CD8-positive, alpha-beta memory T cell (primary cell): ENCODE measurements around the gene EIF2B5. TPM values are rescaled to one million over a fixed set of nuclear protein-coding genes. Genes with fewer than 3 reads are reported as not detected.

Source experiments
- CTCF ChIA-PET: fragments of 350-600 bp; sonication (Branson Sonifier 250); formaldehyde crosslinking; loops from one replicate; lab custom pipeline; 2021; ENCODE audit warnings: antibody characterized with exemption; lab: Charles Lee
- POLR2A ChIA-PET: fragments of 350-600 bp; sonication (Branson Sonifier 250); formaldehyde crosslinking; loops from one replicate; lab custom pipeline; 2021; ENCODE audit warnings: antibody characterized with exemption; lab: Charles Lee
- DNase-seq, 5 donors: peaks; one replicate each; pipeline versions ENCODE4 v3.0.0 to v3.0.0-alpha.2; 2020 to 2022; ENCODE audit warnings: mixed read lengths in 1 of 5
- H3K27ac ChIP-seq: one replicate; pipeline ENCODE4 v1.7.0; 2013; ENCODE audit warnings: low read depth, mild to moderate bottlenecking, low read length, moderate library complexity
- H3K27me3 ChIP-seq: 2 replicates; pipeline ENCODE4 v1.7.0; 2013; ENCODE audit warnings: low read length, mild to moderate bottlenecking; ENCODE audit not compliant: insufficient read depth, poor library complexity, severe bottlenecking
- H3K36me3 ChIP-seq: 2 replicates; pipeline ENCODE4 v1.7.0; 2013; ENCODE audit warnings: mild to moderate bottlenecking, low read length, moderate library complexity; ENCODE audit not compliant: insufficient read depth
- H3K4me1 ChIP-seq: 2 replicates; pipeline ENCODE4 v1.7.0; 2013; ENCODE audit warnings: mild to moderate bottlenecking, low read length, moderate library complexity; ENCODE audit not compliant: insufficient read depth
- H3K4me3 ChIP-seq: 2 replicates; pipeline ENCODE4 v1.7.0; 2013; ENCODE audit warnings: mild to moderate bottlenecking, low read length
- H3K9me3 ChIP-seq: 2 replicates; pipeline ENCODE4 v1.7.0; 2013; ENCODE audit warnings: mild to moderate bottlenecking, low read length
- H3K27ac Mint-ChIP-seq, 8 donors: one replicate each; pipeline ENCODE4 v1.8.0; 2020 to 2021; ENCODE audit warnings: mixed read lengths in 8 of 8, mild to moderate bottlenecking in 6 of 8, inconsistent platforms in 3 of 8, moderate library complexity in 3 of 8
- H3K27me3 Mint-ChIP-seq, 2 donors: one replicate each; pipeline ENCODE4 v1.8.0; 2020 to 2021; ENCODE audit warnings: mixed read lengths in 2 of 2, mild to moderate bottlenecking in 1 of 2, moderate library complexity in 1 of 2
- H3K36me3 Mint-ChIP-seq, 3 donors: one replicate each; pipeline ENCODE4 v1.8.0; 2020 to 2021; ENCODE audit warnings: mixed read lengths in 3 of 3, inconsistent platforms in 1 of 3, mild to moderate bottlenecking in 1 of 3
- H3K4me1 Mint-ChIP-seq, 3 donors: one replicate each; pipeline ENCODE4 v1.8.0; 2020 to 2021; ENCODE audit warnings: mixed read lengths in 3 of 3, inconsistent platforms in 1 of 3, mild to moderate bottlenecking in 1 of 3
- H3K4me3 Mint-ChIP-seq, 7 donors: one replicate each; pipeline ENCODE4 v1.8.0; 2020 to 2021; ENCODE audit warnings: mixed read lengths in 7 of 7, mild to moderate bottlenecking in 6 of 7, moderate library complexity in 4 of 7, inconsistent platforms in 2 of 7
- H3K9me3 Mint-ChIP-seq, 5 donors: one replicate each; pipeline ENCODE4 v1.8.0; 2020 to 2022; ENCODE audit warnings: mixed read lengths in 5 of 5, mild to moderate bottlenecking in 3 of 5, moderate library complexity in 2 of 5, inconsistent platforms in 1 of 5
- polyA plus RNA-seq: library from polyadenylated mRNA; unstranded; fragments of 300-500 nt; fragmentation: Illumina TruSeq; gene quantifications from one replicate; pipeline ENCODE4 v1.2.3, GENCODE V29; 2021
- total RNA-seq, 2 experiments: library from RNA; stranded (reverse); gene quantifications; one replicate each; pipeline ENCODE4 v1.2.3, GENCODE V29; 2021

EIF2B5 gene
- total and polyA plus RNA-seq, 3 experiments from 2014 or later = 51.6 to 83.9 (median 74.8) TPM

GRCh38 chr3:184178521-184179138, 43.5 kb downstream of the EIF2B5 start:
- Histone ChIP-seq H3K4me1 (peaks cover 25% of the 10 kb centered on the region), H3K27ac (no peak overlapping the region), H3K9me3 (no peaks in the 10 kb centered on the region), H3K4me3 (no peak overlapping the region), H3K27me3 (no peaks in the 10 kb centered on the region), H3K36me3 (peaks cover 56% of the 10 kb centered on the region)
- H3K27ac Mint-ChIP-seq = peak overlapping the region in 2 of 8 donors; percentile 43 to 45
- ChIA-PET CTCF (no interaction called here), POLR2A (no interaction called here)
- H3K27me3 Mint-ChIP-seq = peaks cover 0 to 1% of the 10 kb centered on the region in 2 donors
- H3K4me3 Mint-ChIP-seq = peak overlapping the region in 1 of 7 donors; percentile 90
- no peak for DNase-seq
- H3K4me1 Mint-ChIP-seq = peaks cover 32 to 48% (median 44%) of the 10 kb centered on the region in 3 donors
- peaks cover 0 to 78% (median 27%) of the 10 kb centered on the region in 3 donors for H3K36me3 Mint-ChIP-seq
- H3K9me3 Mint-ChIP-seq = no peaks in the 10 kb centered on the region

- Histone ChIP-seq H3K36me3 (peaks cover 60% of the 10 kb centered on the region), H3K9me3 (no peaks in the 10 kb centered on the region), H3K4me3 (no peak overlapping the region), H3K27ac (no peak overlapping the region), H3K27me3 (no peaks in the 10 kb centered on the region), H3K4me1 (peaks cover 27% of the 10 kb centered on the region)
- no peak overlapping the region for H3K27ac Mint-ChIP-seq
- H3K36me3 Mint-ChIP-seq = peaks cover 0 to 85% (median 27%) of the 10 kb centered on the region in 3 donors
- H3K4me1 Mint-ChIP-seq = peaks cover 30 to 44% (median 40%) of the 10 kb centered on the region in 3 donors
- peak overlapping the region in 1 of 7 donors; percentile 90 for H3K4me3 Mint-ChIP-seq
- DNase-seq = no peak
- ChIA-PET POLR2A (interaction anchor here (0.6 kb wide), 1 partner anchor 76 kb away, joined by 3 read pairs; no protein-coding TSS in a partner anchor), CTCF (interaction anchor here (1.0 kb wide), 2 partner anchors 59 to 69 kb away, joined by 3 read pairs; partner anchors contain the start of gene EEF1AKMT4)
- H3K27me3 Mint-ChIP-seq = no peaks in the 10 kb centered on the region
- H3K9me3 Mint-ChIP-seq = no peaks in the 10 kb centered on the region
Observed at GRCh38 chr3:184180165-184180564, 45.0 kb downstream of the EIF2B5 start.

GRCh38 chr3:184181596-184181995, 46.4 kb downstream of the EIF2B5 start:
- peaks cover 22% of the 10 kb centered on the region for H3K4me1 ChIP-seq
- no peak overlapping the region for H3K4me3 ChIP-seq
- Mint-ChIP-seq H3K4me1 (peaks cover 27 to 44% (median 38%) of the 10 kb centered on the region in 3 donors), H3K27me3 (no peaks in the 10 kb centered on the region), H3K4me3 (no peak overlapping the region), H3K9me3 (no peaks in the 10 kb centered on the region), H3K27ac (no peak overlapping the region), H3K36me3 (peaks cover 0 to 85% (median 27%) of the 10 kb centered on the region in 3 donors)
- H3K9me3 ChIP-seq = no peaks in the 10 kb centered on the region
- DNase-seq = no peak
- ChIA-PET POLR2A (no interaction called here), CTCF (no interaction called here)
- H3K36me3 ChIP-seq = peaks cover 60% of the 10 kb centered on the region
- no peak overlapping the region for H3K27ac ChIP-seq
- H3K27me3 ChIP-seq = no peaks in the 10 kb centered on the region

GRCh38 chr3:184183679-184184078, 48.5 kb downstream of the EIF2B5 start:
- peaks cover 30 to 46% (median 43%) of the 10 kb centered on the region in 3 donors for H3K4me1 Mint-ChIP-seq
- no peak overlapping the region for H3K4me3 ChIP-seq
- peaks cover 21% of the 10 kb centered on the region for H3K4me1 ChIP-seq
- no peaks in the 10 kb centered on the region for H3K27me3 ChIP-seq
- no peak for DNase-seq
- CTCF ChIA-PET = no interaction called here
- H3K9me3 ChIP-seq = no peaks in the 10 kb centered on the region
- H3K4me3 Mint-ChIP-seq = no peak overlapping the region
- peaks cover 0 to 84% (median 21%) of the 10 kb centered on the region in 3 donors for H3K36me3 Mint-ChIP-seq
- no peak overlapping the region for H3K27ac ChIP-seq
- no peaks in the 10 kb centered on the region for H3K27me3 Mint-ChIP-seq
- POLR2A ChIA-PET = interaction anchor here (1.4 kb wide), 1 partner anchor 9 kb away, joined by 8 read pairs; the partner anchor contains the start of gene AP2M1
- H3K9me3 Mint-ChIP-seq = no peaks in the 10 kb centered on the region
- peaks cover 58% of the 10 kb centered on the region for H3K36me3 ChIP-seq
- peak overlapping the region in 2 of 8 donors; percentile 60 to 71 for H3K27ac Mint-ChIP-seq

GRCh38 chr3:184184546-184185230, 49.5 kb downstream of the EIF2B5 start:
- no peak for DNase-seq
- POLR2A ChIA-PET = interaction anchor here (1.2 to 1.4 kb wide), 3 partner anchors 9 to 115 kb away, joined by 4 to 8 read pairs (median 5); partner anchors contain the start of gene AP2M1
- Histone ChIP-seq H3K9me3 (no peaks in the 10 kb centered on the region), H3K27ac (peak overlapping the region; percentile 34), H3K4me1 (peaks cover 21% of the 10 kb centered on the region), H3K36me3 (peaks cover 58% of the 10 kb centered on the region), H3K4me3 (no peak overlapping the region), H3K27me3 (no peaks in the 10 kb centered on the region)
- H3K36me3 Mint-ChIP-seq = peaks cover 0 to 84% (median 20%) of the 10 kb centered on the region in 3 donors
- peaks cover 33 to 48% (median 39%) of the 10 kb centered on the region in 3 donors for H3K4me1 Mint-ChIP-seq
- no peaks in the 10 kb centered on the region for H3K9me3 Mint-ChIP-seq
- no peaks in the 10 kb centered on the region for H3K27me3 Mint-ChIP-seq
- peak overlapping the region in 6 of 7 donors; percentile 95 to 98 (median 98) for H3K4me3 Mint-ChIP-seq
- CTCF ChIA-PET = interaction anchor here (1.1 to 2.0 kb wide), 3 partner anchors 42 to 65 kb away, joined by 3 to 7 read pairs (median 4); partner anchors contain the start of gene EEF1AKMT4
- peak overlapping the region in 7 of 8 donors; percentile 39 to 99 (median 94) for H3K27ac Mint-ChIP-seq

GRCh38 chr3:184185461-184186183, 50.5 kb downstream of the EIF2B5 start:
- Histone ChIP-seq H3K36me3 (peaks cover 58% of the 10 kb centered on the region), H3K9me3 (no peaks in the 10 kb centered on the region), H3K27me3 (no peaks in the 10 kb centered on the region), H3K4me1 (peaks cover 21% of the 10 kb centered on the region), H3K4me3 (peak overlapping the region; percentile 93), H3K27ac (peak overlapping the region; percentile 69)
- ChIA-PET CTCF (interaction anchor here (1.1 to 2.0 kb wide), 4 partner anchors 41 to 64 kb away, joined by 3 to 7 read pairs (median 5); partner anchors contain the start of genes EEF1AKMT4 and EIF2B5), POLR2A (interaction anchor here (0.7 to 1.2 kb wide), 6 partner anchors 10 to 114 kb away, joined by 3 to 6 read pairs (median 4); partner anchors contain the start of genes AP2M1 and EIF2B5)
- Mint-ChIP-seq H3K27ac (peak overlapping the region; percentile 89 to 99 (median 97)), H3K4me3 (peak overlapping the region; percentile 95 to 98 (median 98)), H3K9me3 (no peaks in the 10 kb centered on the region), H3K36me3 (peaks cover 0 to 84% (median 15%) of the 10 kb centered on the region in 3 donors), H3K4me1 (peaks cover 37 to 53% (median 44%) of the 10 kb centered on the region in 3 donors), H3K27me3 (no peaks in the 10 kb centered on the region)
- peak; percentile 99 to 100 (median 99) for DNase-seq

GRCh38 chr3:184186184-184186901, 51.2 kb downstream of the EIF2B5 start, which contains the start of gene ABCF3:
Gene ABCF3, plus strand, starts transcription at chr3:184186199. Its CDS starts 9 bp downstream, at chr3:184186208.
- Histone ChIP-seq H3K9me3 (no peaks in the 10 kb centered on the region), H3K27me3 (no peaks in the 10 kb centered on the region), H3K4me1 (peaks cover 21% of the 10 kb centered on the region), H3K4me3 (peak within 1 kb of the TSS; percentile 93), H3K36me3 (peaks cover 58% of the 10 kb centered on the region), H3K27ac (peak within 1 kb of the TSS; percentile 69)
- Mint-ChIP-seq H3K36me3 (peaks cover 0 to 84% (median 11%) of the 10 kb centered on the region in 3 donors), H3K27ac (peak within 1 kb of the TSS; percentile 89 to 99 (median 97)), H3K4me1 (peaks cover 37 to 53% (median 44%) of the 10 kb centered on the region in 3 donors), H3K4me3 (peak within 1 kb of the TSS; percentile 95 to 98 (median 98)), H3K9me3 (no peaks in the 10 kb centered on the region), H3K27me3 (no peaks in the 10 kb centered on the region)
- no peak for DNase-seq
- CTCF ChIA-PET = interaction anchor here (1.5 to 2.0 kb wide), 3 partner anchors 41 to 63 kb away, joined by 4 to 7 read pairs (median 6); partner anchors contain the start of genes EEF1AKMT4 and EIF2B5
- POLR2A ChIA-PET = interaction anchor here (0.6 to 1.2 kb wide), 7 partner anchors 10 to 351 kb away, joined by 3 to 6 read pairs (median 5); partner anchors contain the start of genes AP2M1 and EIF2B5
